CD4-positive, alpha-beta memory T cell (primary cell): ENCODE data around the gene BICDL1. TPM values are rescaled to one million over a fixed set of nuclear protein-coding genes. Genes with fewer than 3 reads are reported as not detected.
A peak's percentile ranks its signal among the peaks of the same experiment; 100 is the strongest.
"Not testable (repeated sequence)": the region's sequence is repeated elsewhere in the genome, so short reads cannot be mapped to it uniquely, and the experiment has no call there.

Source experiments
- CTCF ChIA-PET: fragments of 350-600 bp; sonication (Branson Sonifier 250); formaldehyde crosslinking; loops from one replicate; lab custom pipeline; 2021; ENCODE audit warnings: inconsistent platforms; ENCODE audit not compliant: partially characterized antibody; lab: Charles Lee
- POLR2A ChIA-PET: fragments of 350-600 bp; sonication (Branson Sonifier 250); formaldehyde crosslinking; loops from one replicate; lab custom pipeline; 2021; ENCODE audit not compliant: partially characterized antibody; lab: Charles Lee
- DNase-seq, 5 donors: peaks; one replicate each; pipeline versions ENCODE4 v3.0.0 to v3.0.0-alpha.2; 2020 to 2022; ENCODE audit warnings: mixed read lengths in 1 of 5
- H3K27ac ChIP-seq: one replicate; pipeline ENCODE4 v1.7.0; 2013; ENCODE audit warnings: low read depth, low read length
- H3K27me3 ChIP-seq: 2 replicates; pipeline ENCODE4 v1.7.0; 2013; ENCODE audit warnings: mild to moderate bottlenecking, low read length, moderate library complexity; ENCODE audit not compliant: insufficient read depth
- H3K36me3 ChIP-seq: 2 replicates; pipeline ENCODE4 v1.7.0; 2013; ENCODE audit warnings: mild to moderate bottlenecking, low read length, moderate library complexity; ENCODE audit not compliant: insufficient read depth
- H3K4me1 ChIP-seq: 2 replicates; pipeline ENCODE4 v1.7.0; 2013; ENCODE audit warnings: mild to moderate bottlenecking, low read length, moderate library complexity; ENCODE audit not compliant: insufficient read depth
- H3K4me3 ChIP-seq, 2 donors: one replicate each; pipeline ENCODE4 v1.7.0; 2013; ENCODE audit warnings: low read length in 2 of 2, mild to moderate bottlenecking in 1 of 2
- H3K9me3 ChIP-seq, 2 donors: one replicate each; pipeline ENCODE4 v1.7.0; 2013; ENCODE audit warnings: low read length in 2 of 2, control low read depth in 1 of 2; ENCODE audit not compliant: control insufficient read depth in 1 of 2
- H3K27ac Mint-ChIP-seq, 7 donors: one replicate each; pipeline ENCODE4 v1.8.0; 2020 to 2021; ENCODE audit warnings: mixed read lengths in 7 of 7, mild to moderate bottlenecking in 6 of 7, inconsistent platforms in 3 of 7, moderate library complexity in 3 of 7
- H3K27me3 Mint-ChIP-seq, 2 donors: one replicate each; pipeline ENCODE4 v1.8.0; 2020 to 2021; ENCODE audit warnings: mixed read lengths in 2 of 2
- H3K36me3 Mint-ChIP-seq, 2 donors: one replicate each; pipeline ENCODE4 v1.8.0; 2020 to 2021; ENCODE audit warnings: mixed read lengths in 2 of 2, inconsistent platforms in 1 of 2, mild to moderate bottlenecking in 1 of 2
- H3K4me1 Mint-ChIP-seq, 4 donors: one replicate each; pipeline ENCODE4 v1.8.0; 2020 to 2021; ENCODE audit warnings: mixed read lengths in 4 of 4, mild to moderate bottlenecking in 1 of 4
- H3K4me3 Mint-ChIP-seq, 8 donors: one replicate each; pipeline ENCODE4 v1.8.0; 2020 to 2021; ENCODE audit warnings: mixed read lengths in 8 of 8, mild to moderate bottlenecking in 7 of 8, moderate library complexity in 6 of 8, inconsistent platforms in 3 of 8
- H3K9me3 Mint-ChIP-seq, 8 donors: one replicate each; pipeline ENCODE4 v1.8.0; 2020 to 2021; ENCODE audit warnings: mixed read lengths in 8 of 8, mild to moderate bottlenecking in 5 of 8, inconsistent platforms in 3 of 8, moderate library complexity in 1 of 8
- intact Hi-C: fragments of 100-400 bp; cut with micrococcal nuclease; formaldehyde crosslinking; loops from one replicate; pipeline ENCODE4 v1.15.1; 2023
- polyA plus RNA-seq, 2 donors: library from polyadenylated mRNA; unstranded; fragments of 300-500 nt; fragmentation: Illumina TruSeq; gene quantifications; one replicate each; pipeline ENCODE4 v1.2.3, GENCODE V29; 2021
- total RNA-seq, 2 experiments: library from RNA; stranded (reverse); gene quantifications; one replicate each; pipeline ENCODE4 v1.2.3, GENCODE V29; 2021

BICDL1 gene
- total and polyA plus RNA-seq, 4 experiments from 2014 or later = 2.3 to 153 (median 73.2) TPM

- intact Hi-C loops = no loop called here
- Mint-ChIP-seq H3K36me3 (peaks cover 19 to 30% of the 10 kb centered on the region in 2 donors), H3K27ac (no peak overlapping the region), H3K4me1 (peaks cover 0 to 3% (median 1%) of the 10 kb centered on the region in 4 donors), H3K27me3 (no peaks in the 10 kb centered on the region), H3K4me3 (no peak overlapping the region), H3K9me3 (peaks cover 0 to 16% (median 3%) of the 10 kb centered on the region in 8 donors)
- H3K4me3 ChIP-seq = no peak overlapping the region
- ChIA-PET POLR2A (interaction anchor here (1.1 kb wide), 2 partner anchors 12 to 18 kb away, joined by 3 to 5 read pairs; no protein-coding TSS in a partner anchor), CTCF (interaction anchor here (1.0 to 1.9 kb wide), 2 partner anchors 15 to 38 kb away, joined by 3 read pairs; no protein-coding TSS in a partner anchor)
- no peaks in the 10 kb centered on the region for H3K4me1 ChIP-seq
- DNase-seq = no peak
- no peaks in the 10 kb centered on the region for H3K27me3 ChIP-seq
- no peaks in the 10 kb centered on the region for H3K36me3 ChIP-seq
- H3K27ac ChIP-seq = no peak overlapping the region
- H3K9me3 ChIP-seq = no peaks in the 10 kb centered on the region
These were observed 36.6 kb downstream of the BICDL1 start for GRCh38 chr12:120025640-120026039.

GRCh38 chr12:120032242-120032641 lies 43.2 kb downstream of the BICDL1 start:
- Histone ChIP-seq H3K9me3 (no peaks in the 10 kb centered on the region), H3K4me1 (no peaks in the 10 kb centered on the region), H3K36me3 (no peaks in the 10 kb centered on the region), H3K4me3 (no peak overlapping the region), H3K27ac (no peak overlapping the region), H3K27me3 (no peaks in the 10 kb centered on the region)
- no peak overlapping the region for H3K4me3 Mint-ChIP-seq
- ChIA-PET POLR2A (interaction anchor here (0.8 to 1.8 kb wide), 4 partner anchors 9 to 42 kb away, joined by 4 to 8 read pairs (median 4); no protein-coding TSS in a partner anchor), CTCF (no interaction called here)
- no peak for DNase-seq
- H3K9me3 Mint-ChIP-seq = no peaks in the 10 kb centered on the region
- H3K36me3 Mint-ChIP-seq = peaks cover 1 to 3% of the 10 kb centered on the region in 2 donors
- no peaks in the 10 kb centered on the region for H3K27me3 Mint-ChIP-seq
- peak overlapping the region in 2 of 7 donors; percentile 38 to 82 for H3K27ac Mint-ChIP-seq
- intact Hi-C loops = no loop called here
- H3K4me1 Mint-ChIP-seq = peaks cover 2 to 10% (median 7%) of the 10 kb centered on the region in 4 donors

GRCh38 chr12:120037851-120038250 lies 48.8 kb downstream of the BICDL1 start:
- CTCF ChIA-PET = no interaction called here
- Mint-ChIP-seq H3K36me3 (peaks cover 8 to 9% of the 10 kb centered on the region in 2 donors), H3K27ac (peak overlapping the region in 2 of 7 donors; percentile 18 to 29), H3K4me1 (peaks cover 10 to 23% (median 16%) of the 10 kb centered on the region in 4 donors), H3K9me3 (peaks cover 0 to 2% (median 0%) of the 10 kb centered on the region in 8 donors), H3K27me3 (no peaks in the 10 kb centered on the region), H3K4me3 (no peak overlapping the region)
- POLR2A ChIA-PET = no interaction called here
- intact Hi-C loops = no loop called here
- Histone ChIP-seq H3K4me1 (peaks cover 16% of the 10 kb centered on the region), H3K4me3 (no peak overlapping the region), H3K27me3 (no peaks in the 10 kb centered on the region), H3K9me3 (no peaks in the 10 kb centered on the region), H3K36me3 (no peaks in the 10 kb centered on the region), H3K27ac (no peak overlapping the region)
- no peak for DNase-seq

- intact Hi-C loops = no loop called here
- H3K4me3 Mint-ChIP-seq = no peak overlapping the region
- ChIA-PET CTCF (no interaction called here), POLR2A (no interaction called here)
- Histone ChIP-seq H3K27me3 (no peaks in the 10 kb centered on the region), H3K36me3 (no peaks in the 10 kb centered on the region), H3K4me3 (no peak overlapping the region), H3K27ac (no peak overlapping the region), H3K4me1 (peaks cover 16% of the 10 kb centered on the region), H3K9me3 (no peaks in the 10 kb centered on the region)
- H3K9me3 Mint-ChIP-seq = peaks cover 0 to 3% (median 0%) of the 10 kb centered on the region in 8 donors
- H3K27me3 Mint-ChIP-seq = no peaks in the 10 kb centered on the region
- DNase-seq = no peak
- peaks cover 10 to 25% (median 14%) of the 10 kb centered on the region in 4 donors for H3K4me1 Mint-ChIP-seq
- peak overlapping the region in 4 of 7 donors; percentile 12 to 82 (median 44) for H3K27ac Mint-ChIP-seq
- H3K36me3 Mint-ChIP-seq = peaks cover 7 to 18% of the 10 kb centered on the region in 2 donors
These were observed 50.7 kb downstream of the BICDL1 start for GRCh38 chr12:120039711-120040110.

GRCh38 chr12:120041386-120042231 lies 52.6 kb downstream of the BICDL1 start:
- Histone ChIP-seq H3K27me3 (no peaks in the 10 kb centered on the region), H3K9me3 (no peaks in the 10 kb centered on the region), H3K27ac (no peak overlapping the region), H3K4me3 (no peak overlapping the region), H3K36me3 (no peaks in the 10 kb centered on the region), H3K4me1 (peaks cover 19% of the 10 kb centered on the region)
- DNase-seq = peak; percentile 28 to 73 (median 44)
- CTCF ChIA-PET = no interaction called here
- H3K4me1 Mint-ChIP-seq = peaks cover 14 to 28% (median 17%) of the 10 kb centered on the region in 4 donors
- H3K36me3 Mint-ChIP-seq = peaks cover 10 to 25% of the 10 kb centered on the region in 2 donors
- no peaks in the 10 kb centered on the region for H3K27me3 Mint-ChIP-seq
- peaks cover 0 to 4% (median 0%) of the 10 kb centered on the region in 8 donors for H3K9me3 Mint-ChIP-seq
- intact Hi-C loops = no loop called here
- peak overlapping the region; percentile 78 to 94 (median 89) for H3K27ac Mint-ChIP-seq
- peak overlapping the region in 7 of 8 donors; percentile 3 to 67 (median 51) for H3K4me3 Mint-ChIP-seq
- POLR2A ChIA-PET = interaction anchor here (1.2 to 1.7 kb wide), 2 partner anchors 9 to 12 kb away, joined by 4 to 5 read pairs; no protein-coding TSS in a partner anchor

- H3K4me1 ChIP-seq = peaks cover 51% of the 10 kb centered on the region
- H3K27me3 ChIP-seq, H3K9me3 ChIP-seq, DNase-seq, intact Hi-C loops, H3K36me3 ChIP-seq, H3K27ac ChIP-seq, H3K9me3 Mint-ChIP-seq, CTCF ChIA-PET, H3K4me3 Mint-ChIP-seq, H3K27me3 Mint-ChIP-seq, H3K4me3 ChIP-seq, H3K27ac Mint-ChIP-seq: not testable (repeated sequence)
- H3K36me3 Mint-ChIP-seq = peaks cover 12 to 25% of the 10 kb centered on the region in 2 donors
- H3K4me1 Mint-ChIP-seq = peaks cover 37 to 51% (median 45%) of the 10 kb centered on the region in 4 donors
- POLR2A ChIA-PET = interaction anchor here (1.3 to 3.4 kb wide), 2 partner anchors 16 to 56 kb away, joined by 3 to 27 read pairs; partner anchors contain the start of gene BICDL1
These were observed 56.3 kb downstream of the BICDL1 start for GRCh38 chr12:120045367-120045766.

- Histone ChIP-seq H3K4me1 (peaks cover 36% of the 10 kb centered on the region), H3K36me3 (no peaks in the 10 kb centered on the region), H3K9me3 (no peaks in the 10 kb centered on the region), H3K27me3 (no peaks in the 10 kb centered on the region), H3K4me3 (no peak overlapping the region), H3K27ac (no peak overlapping the region)
- peaks cover 7 to 26% of the 10 kb centered on the region in 2 donors for H3K36me3 Mint-ChIP-seq
- peaks cover 29 to 40% (median 36%) of the 10 kb centered on the region in 4 donors for H3K4me1 Mint-ChIP-seq
- H3K9me3 Mint-ChIP-seq = peaks cover 0 to 4% (median 0%) of the 10 kb centered on the region in 8 donors
- intact Hi-C loops = no loop called here
- ChIA-PET CTCF (interaction anchor here (1.0 to 1.5 kb wide), 4 partner anchors 11 to 57 kb away, joined by 3 to 4 read pairs (median 4); no protein-coding TSS in a partner anchor), POLR2A (interaction anchor here (1.1 to 3.4 kb wide), 5 partner anchors 13 to 57 kb away, joined by 3 to 27 read pairs (median 7); partner anchors contain the start of gene BICDL1)
- H3K27me3 Mint-ChIP-seq = no peaks in the 10 kb centered on the region
- peak overlapping the region in 6 of 7 donors; percentile 65 to 92 (median 78) for H3K27ac Mint-ChIP-seq
- DNase-seq = no peak
- no peak overlapping the region for H3K4me3 Mint-ChIP-seq
These were observed 58.0 kb downstream of the BICDL1 start for GRCh38 chr12:120047072-120047471.
